COLO668 (cell line): ENCODE data around the gene ARHGAP15.

Source experiments
- DNase-seq: peaks from one replicate; lab custom pipeline; 2025; ENCODE audit not compliant: unreplicated experiment; lab: John Stamatoyannopoulos, UW

Gene ARHGAP15

GRCh38 chr2:143169105-143169504 lies 39.9 kb downstream of the ARHGAP15 start:
- no peak for DNase-seq

GRCh38 chr2:143171817-143172216 lies 42.6 kb downstream of the ARHGAP15 start:
- DNase-seq, result no peak

- DNase-seq, result no peak
Observed at GRCh38 chr2:143175438-143175837, 46.2 kb downstream of the ARHGAP15 start.

- DNase-seq, result no peak
Observed at GRCh38 chr2:143176606-143177005, 47.4 kb downstream of the ARHGAP15 start.

- DNase-seq, result no peak
Observed at GRCh38 chr2:143177096-143177786, 48.0 kb downstream of the ARHGAP15 start.

- DNase-seq, result no peak
Observed at GRCh38 chr2:143181494-143181893, 52.3 kb downstream of the ARHGAP15 start.

GRCh38 chr2:143182649-143183048 lies 53.4 kb downstream of the ARHGAP15 start:
- DNase-seq, result no peak

GRCh38 chr2:143183804-143184463 lies 54.7 kb downstream of the ARHGAP15 start:
- no peak for DNase-seq

GRCh38 chr2:143186876-143187275 lies 57.7 kb downstream of the ARHGAP15 start:
- no peak for DNase-seq

GRCh38 chr2:143190431-143190830 lies 61.2 kb downstream of the ARHGAP15 start:
- DNase-seq, result no peak

- DNase-seq, result no peak
Observed at GRCh38 chr2:143192106-143192505, 62.9 kb downstream of the ARHGAP15 start.

GRCh38 chr2:143192716-143193115 lies 63.5 kb downstream of the ARHGAP15 start:
- DNase-seq, result no peak

- DNase-seq, result no peak
Observed at GRCh38 chr2:143193121-143193520, 63.9 kb downstream of the ARHGAP15 start.

- DNase-seq, result no peak
Observed at GRCh38 chr2:143195511-143195910, 66.3 kb downstream of the ARHGAP15 start.

GRCh38 chr2:143204062-143204461 lies 74.8 kb downstream of the ARHGAP15 start:
- no peak for DNase-seq

GRCh38 chr2:143205106-143205764 lies 76.0 kb downstream of the ARHGAP15 start:
- no peak for DNase-seq

- DNase-seq, result no peak
Observed at GRCh38 chr2:143209570-143210445, 80.6 kb downstream of the ARHGAP15 start.

GRCh38 chr2:143210446-143210819 lies 81.2 kb downstream of the ARHGAP15 start:
- DNase-seq, result no peak

- no peak for DNase-seq
Observed at GRCh38 chr2:143217512-143218115, 88.4 kb downstream of the ARHGAP15 start.

GRCh38 chr2:143218621-143219020 lies 89.4 kb downstream of the ARHGAP15 start:
- DNase-seq, result no peak

- DNase-seq, result no peak
Observed at GRCh38 chr2:143219266-143219665, 90.0 kb downstream of the ARHGAP15 start.
